Ureter (tissue), 1 donor: ENCODE results near the gene SLC22A2. TPM values are rescaled to one million over a fixed set of nuclear protein-coding genes. Genes with fewer than 3 reads are reported as not detected.

ENCODE experiments used
- DNase-seq: peaks from one replicate; pipeline ENCODE4 v3.0.0-alpha.2; 2020; ENCODE audit warnings: low spot score
- total RNA-seq: library from RNA; stranded (reverse); gene quantifications from one replicate; pipeline ENCODE4 v1.2.4, GENCODE V29; 2023
- donor health status: DM: yes; HTN: yes; CAD: no.

SLC22A2 gene
- total RNA-seq, 1 donor from 2014 or later, result not detected

- no peak for DNase-seq
Measured at GRCh38 chr6:160207618-160208017, 51.0 kb downstream of the SLC22A2 start.

GRCh38 chr6:160204710-160205109 is 53.9 kb downstream of the SLC22A2 start:
- no peak for DNase-seq

GRCh38 chr6:160203953-160204352 is 54.7 kb downstream of the SLC22A2 start:
- no peak for DNase-seq

- no peak for DNase-seq
Measured at GRCh38 chr6:160203522-160203921, 55.1 kb downstream of the SLC22A2 start.

- DNase-seq, result no peak
Measured at GRCh38 chr6:160203076-160203475, 55.5 kb downstream of the SLC22A2 start.

- DNase-seq, result no peak
Measured at GRCh38 chr6:160202411-160202810, 56.2 kb downstream of the SLC22A2 start.

GRCh38 chr6:160201061-160201460 is 57.6 kb downstream of the SLC22A2 start:
- no peak for DNase-seq

- DNase-seq, result no peak
Measured at GRCh38 chr6:160198606-160199211, 59.9 kb downstream of the SLC22A2 start.

- DNase-seq, result no peak
Measured at GRCh38 chr6:160197662-160198061, 61.0 kb downstream of the SLC22A2 start.

- DNase-seq, result no peak
Measured at GRCh38 chr6:160194808-160195207, 63.8 kb downstream of the SLC22A2 start.

- DNase-seq, result no peak
Measured at GRCh38 chr6:160192840-160193239, 65.8 kb downstream of the SLC22A2 start.

- no peak for DNase-seq
Measured at GRCh38 chr6:160190973-160191372, 67.6 kb downstream of the SLC22A2 start.

- no peak for DNase-seq
Measured at GRCh38 chr6:160190081-160190480, 68.5 kb downstream of the SLC22A2 start.

GRCh38 chr6:160188773-160189172 is 69.8 kb downstream of the SLC22A2 start:
- no peak for DNase-seq

- no peak for DNase-seq
Measured at GRCh38 chr6:160180706-160181105, 77.9 kb downstream of the SLC22A2 start.

GRCh38 chr6:160178271-160178670 is 80.3 kb downstream of the SLC22A2 start:
- DNase-seq, result no peak

- DNase-seq, result no peak
Measured at GRCh38 chr6:160177220-160177619, 81.4 kb downstream of the SLC22A2 start.

GRCh38 chr6:160174681-160175080 is 83.9 kb downstream of the SLC22A2 start:
- no peak for DNase-seq

GRCh38 chr6:160173806-160174527 is 84.7 kb downstream of the SLC22A2 start:
- DNase-seq, result no peak

GRCh38 chr6:160172704-160173103 is 85.9 kb downstream of the SLC22A2 start:
- no peak for DNase-seq

GRCh38 chr6:160170018-160170680 is 88.5 kb downstream of the SLC22A2 start:
- no peak for DNase-seq

GRCh38 chr6:160167604-160168399 is 90.8 kb downstream of the SLC22A2 start:
- DNase-seq, result no peak
